ENCODE measurements around the gene ZNF879. TPM values are rescaled to one million over a fixed set of nuclear protein-coding genes. Genes with fewer than 3 reads are reported as not detected.
A peak's percentile ranks its signal among the peaks of the same experiment; 100 is the strongest.

ZNF879 gene
- total and polyA plus RNA-seq, 2 of the 13 experiments (the other 11 are each of a cell fraction or from before 2014, with no cell fraction given): 0.83 to 2.8 TPM

GRCh38 chr5:179023528-179024189 is at the start of gene ZNF879 (continued):
- no peak for TF ChIP-seq GLMP (CRISPR knock-in tag; IDR thresholded peaks at IDR 0.05; ENCODE audit: borderline replicate concordance)
- 0 out of 2 replicates have a peak, but pooled peaks have one; percentile 18 for TF ChIP-seq ZNF205 (CRISPR knock-in tag; IDR thresholded peaks at IDR 0.05)
- peak; percentile 76 for TF ChIP-seq ELF1 (CRISPR knock-in tag; IDR thresholded peaks at IDR 0.05)
- no peak for TF ChIP-seq ZFP1 (CRISPR knock-in tag; IDR thresholded peaks at IDR 0.05)
- no peak for TF ChIP-seq ZMAT3 (CRISPR knock-in tag; conservative IDR thresholded peaks at IDR 0.05)
- no peak for TF ChIP-seq ZIK1 (CRISPR knock-in tag; IDR thresholded peaks at IDR 0.05; ENCODE audit: borderline replicate concordance, low read depth)
- TF ChIP-seq NFRKB (IDR thresholded peaks at IDR 0.05): no peak
- TF ChIP-seq ZNF430 (CRISPR knock-in tag; IDR thresholded peaks at IDR 0.05): no peak
- TF ChIP-seq POGZ (CRISPR knock-in tag; IDR thresholded peaks at IDR 0.05): peak; percentile 63
- TF ChIP-seq POLR2AphosphoS2 (IDR thresholded peaks at IDR 0.05; ENCODE audit: low read depth, low read length): no peak
- no peak for TF ChIP-seq SOX13 (IDR thresholded peaks at IDR 0.05)
- no peak for TF ChIP-seq SOX13 (CRISPR knock-in tag; conservative IDR thresholded peaks at IDR 0.05 in 1 of 2, IDR thresholded peaks at IDR 0.05 in 1 of 2)
- no peak for TF ChIP-seq SOX5 (CRISPR knock-in tag; IDR thresholded peaks at IDR 0.05; ENCODE audit: borderline replicate concordance)
- no peak for TF ChIP-seq PHF5A (CRISPR knock-in tag; IDR thresholded peaks at IDR 0.05; ENCODE audit: low read depth, unreplicated experiment)
- no peak for TF ChIP-seq RFX5 (IDR thresholded peaks at IDR 0.05; ENCODE audit: low read depth, low read length)
- no peak for TF ChIP-seq ZNF576 (CRISPR knock-in tag; IDR thresholded peaks at IDR 0.05)
- TF ChIP-seq TGIF2 (CRISPR knock-in tag; IDR thresholded peaks at IDR 0.05): no peak
- TF ChIP-seq MBD4 (IDR thresholded peaks at IDR 0.05; ENCODE audit: borderline replicate concordance, low read length): no peak
- TF ChIP-seq ATF5 (CRISPR knock-in tag; IDR thresholded peaks at IDR 0.05; ENCODE audit: low read depth): no peak
- 0 out of 2 replicates have a peak, but pooled peaks have one; percentile 39 for TF ChIP-seq ZNF768 (CRISPR knock-in tag; IDR thresholded peaks at IDR 0.05)
- no peak; the same call in 1 of the 2 replicates for TF ChIP-seq ZNF790 (CRISPR knock-in tag; IDR thresholded peaks at IDR 0.05; ENCODE audit: borderline replicate concordance)
- TF ChIP-seq NCOA2 (CRISPR knock-in tag; IDR thresholded peaks at IDR 0.05): no peak
- no peak for TF ChIP-seq BCLAF1 (IDR thresholded peaks at IDR 0.05)
- TF ChIP-seq TERF1 (CRISPR knock-in tag; IDR thresholded peaks at IDR 0.05): no peak
- no peak for TF ChIP-seq ZBTB7A (CRISPR knock-in tag; IDR thresholded peaks at IDR 0.05)
- no peak for TF ChIP-seq TRIM24 (CRISPR knock-in tag; IDR thresholded peaks at IDR 0.05)
